Natural killer cell (primary cell): Measurements from ENCODE around the gene RPP14. TPM values are rescaled to one million over a fixed set of nuclear protein-coding genes. Genes with fewer than 3 reads are reported as not detected.

Experiments
- ATAC-seq, 3 donors: fragments of 150-1000 bp in 2 of 3; fragments of 200-7000 bp in 1 of 3; cut with Tn5 transposase; 1 replicate in 1 of 3; 2 replicates in 2 of 3; pipeline ENCODE4 v1.10.0; 2021; ENCODE audit warnings: mild to moderate bottlenecking in 2 of 3, moderate library complexity in 2 of 3
- DNase-seq, 2 donors: peaks; one replicate each; pipeline versions ENCODE4 v3.0.0 to v3.0.0-alpha.2; 2013 to 2021; ENCODE audit warnings: mixed read lengths in 1 of 2
- H3K27ac ChIP-seq: one replicate; pipeline ENCODE4 v1.5.1; 2013; ENCODE audit warnings: mild to moderate bottlenecking, low read length
- H3K27me3 ChIP-seq: one replicate; pipeline ENCODE4 v1.6.1; 2013; ENCODE audit warnings: low read length; ENCODE audit not compliant: control insufficient read depth, insufficient read depth
- H3K36me3 ChIP-seq: one replicate; pipeline ENCODE4 v1.6.1; 2013; ENCODE audit warnings: low read length; ENCODE audit not compliant: control insufficient read depth, insufficient read depth
- H3K4me1 ChIP-seq: one replicate; pipeline ENCODE4 v1.6.1; 2013; ENCODE audit warnings: low read length; ENCODE audit not compliant: control insufficient read depth, insufficient read depth
- H3K4me3 ChIP-seq: one replicate; pipeline ENCODE4 v1.5.1; 2013; ENCODE audit warnings: low read length
- H3K9me3 ChIP-seq: one replicate; pipeline ENCODE4 v1.6.1; 2013; ENCODE audit warnings: low read length; ENCODE audit not compliant: control insufficient read depth, insufficient read depth
- H3K27ac Mint-ChIP-seq, 2 donors: one replicate each; pipeline ENCODE4 v1.8.0; 2022; ENCODE audit warnings: mild to moderate bottlenecking in 2 of 2, mixed read lengths in 2 of 2, moderate library complexity in 1 of 2
- H3K27me3 Mint-ChIP-seq, 2 donors: one replicate each; pipeline ENCODE4 v1.8.0; 2022; ENCODE audit warnings: low read depth in 2 of 2, mixed read lengths in 2 of 2
- H3K36me3 Mint-ChIP-seq: one replicate; pipeline ENCODE4 v1.8.0; 2022; ENCODE audit warnings: mixed read lengths
- H3K4me1 Mint-ChIP-seq, 2 donors: one replicate each; pipeline ENCODE4 v1.8.0; 2022; ENCODE audit warnings: mixed read lengths in 2 of 2
- H3K4me3 Mint-ChIP-seq: one replicate; pipeline ENCODE4 v1.8.0; 2022; ENCODE audit warnings: mild to moderate bottlenecking, moderate library complexity, mixed read lengths
- H3K9me3 Mint-ChIP-seq, 2 donors: one replicate each; pipeline ENCODE4 v1.8.0; 2022; ENCODE audit warnings: mixed read lengths in 2 of 2
- CTCF ChIP-seq: fragments of 200-600 bp; IDR thresholded peaks from one replicate; pipeline ENCODE4 v1.8.0; 2022; ENCODE audit warnings: antibody characterized with exemption
- WGBS: methylation state at CpG from one replicate; pipeline ENCODE4 v1.1.7; 2013; ENCODE audit warnings: missing lambda C conversion rate; ENCODE audit not compliant: insufficient coverage; 5-methylcytosine and 5-hydroxymethylcytosine counted together
- intact Hi-C: fragments of 100-400 bp; cut with micrococcal nuclease; formaldehyde crosslinking; loops from one replicate; pipeline ENCODE4 v1.14.2; 2022
- total RNA-seq, 4 donors: library from RNA; stranded (reverse); fragments of 120-200 nt in 1 of 4; gene quantifications; one replicate each; pipeline versions ENCODE4 v1.2.3 to v1.2.4, GENCODE V29; 2013 to 2022

The RPP14 gene
- total RNA-seq, 3 donors from 2014 or later (not counting 1 experiment from before 2014, with no cell fraction given), result 13.1 to 18.8 (median 17.0) TPM

DNA sequence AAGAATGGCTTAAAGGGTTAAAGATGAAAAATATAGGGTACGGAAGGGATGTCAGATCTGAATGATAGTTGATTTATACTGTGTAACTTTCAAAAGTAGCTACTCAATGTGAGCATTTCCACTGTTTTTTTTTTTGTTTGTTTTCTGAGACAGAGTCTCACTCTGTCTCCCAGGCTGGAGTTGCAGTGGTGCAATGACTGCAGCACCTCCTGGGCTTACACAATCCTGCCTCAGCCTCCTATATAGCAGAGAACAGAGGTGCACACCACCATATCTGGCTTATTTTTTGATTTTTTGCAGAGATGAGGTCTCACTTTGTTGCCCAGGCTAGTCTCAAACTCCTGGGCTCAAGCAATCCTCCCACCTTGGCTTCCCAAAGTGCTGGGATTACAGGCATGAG lies 16.7 kb downstream of the RPP14 start:
- no peak overlapping the region for H3K27ac ChIP-seq
- no peak for ATAC-seq
- no peak for DNase-seq
- Mint-ChIP-seq H3K9me3 (no peaks in the 10 kb centered on the region), H3K4me3 (no peak overlapping the region), H3K36me3 (no peaks in the 10 kb centered on the region), H3K27me3 (no peaks in the 10 kb centered on the region), H3K4me1 (no peaks in the 10 kb centered on the region), H3K27ac (no peak overlapping the region)
- no peaks in the 10 kb centered on the region for H3K4me1 ChIP-seq
- 100% methylated on average over 1 of the region's 1 CpG for WGBS
- intact Hi-C loops, result no loop called here
- H3K9me3 ChIP-seq, result no peaks in the 10 kb centered on the region
- H3K27me3 ChIP-seq, result no peaks in the 10 kb centered on the region
- H3K36me3 ChIP-seq, result peaks cover 16% of the 10 kb centered on the region
- no peak for TF ChIP-seq CTCF
- no peak overlapping the region for H3K4me3 ChIP-seq

GRCh38 chr3:58323529-58324390 lies 17.7 kb downstream of the RPP14 start:
- H3K4me1 Mint-ChIP-seq, result no peaks in the 10 kb centered on the region
- Histone ChIP-seq H3K4me3 (no peak overlapping the region), H3K36me3 (peaks cover 9% of the 10 kb centered on the region), H3K27ac (no peak overlapping the region), H3K9me3 (no peaks in the 10 kb centered on the region), H3K4me1 (no peaks in the 10 kb centered on the region), H3K27me3 (no peaks in the 10 kb centered on the region)
- WGBS, result 95% methylated on average over 2 of the region's 3 CpGs
- H3K4me3 Mint-ChIP-seq, result no peak overlapping the region
- H3K27ac Mint-ChIP-seq, result peak overlapping the region; percentile 6 to 54
- H3K9me3 Mint-ChIP-seq, result no peaks in the 10 kb centered on the region
- no peak for DNase-seq
- H3K36me3 Mint-ChIP-seq, result no peaks in the 10 kb centered on the region
- H3K27me3 Mint-ChIP-seq, result no peaks in the 10 kb centered on the region
- TF ChIP-seq CTCF, result no peak
- ATAC-seq, result no peak
- intact Hi-C loops, result no loop called here

- H3K4me3 Mint-ChIP-seq, result no peak overlapping the region
- Histone ChIP-seq H3K27me3 (no peaks in the 10 kb centered on the region), H3K4me1 (no peaks in the 10 kb centered on the region), H3K36me3 (peaks cover 3% of the 10 kb centered on the region), H3K27ac (no peak overlapping the region), H3K9me3 (no peaks in the 10 kb centered on the region), H3K4me3 (no peak overlapping the region)
- no peaks in the 10 kb centered on the region for H3K9me3 Mint-ChIP-seq
- WGBS, result 74% methylated on average over 6 of the region's 7 CpGs
- no peak for ATAC-seq
- H3K4me1 Mint-ChIP-seq, result no peaks in the 10 kb centered on the region
- H3K27me3 Mint-ChIP-seq, result no peaks in the 10 kb centered on the region
- no peak for TF ChIP-seq CTCF
- DNase-seq, result peak in 1 of 2 donors; percentile 23
- peak overlapping the region; percentile 6 to 54 for H3K27ac Mint-ChIP-seq
- intact Hi-C loops, result no loop called here
- no peaks in the 10 kb centered on the region for H3K36me3 Mint-ChIP-seq
Measured at GRCh38 chr3:58324391-58325390, 18.6 kb downstream of the RPP14 start.
